Measurements from ENCODE around the gene ALAD.
"Not testable (repeated sequence)": the region's sequence is repeated elsewhere in the genome, so short reads cannot be mapped to it uniquely, and the experiment has no call there.

Gene ALAD

DNA sequence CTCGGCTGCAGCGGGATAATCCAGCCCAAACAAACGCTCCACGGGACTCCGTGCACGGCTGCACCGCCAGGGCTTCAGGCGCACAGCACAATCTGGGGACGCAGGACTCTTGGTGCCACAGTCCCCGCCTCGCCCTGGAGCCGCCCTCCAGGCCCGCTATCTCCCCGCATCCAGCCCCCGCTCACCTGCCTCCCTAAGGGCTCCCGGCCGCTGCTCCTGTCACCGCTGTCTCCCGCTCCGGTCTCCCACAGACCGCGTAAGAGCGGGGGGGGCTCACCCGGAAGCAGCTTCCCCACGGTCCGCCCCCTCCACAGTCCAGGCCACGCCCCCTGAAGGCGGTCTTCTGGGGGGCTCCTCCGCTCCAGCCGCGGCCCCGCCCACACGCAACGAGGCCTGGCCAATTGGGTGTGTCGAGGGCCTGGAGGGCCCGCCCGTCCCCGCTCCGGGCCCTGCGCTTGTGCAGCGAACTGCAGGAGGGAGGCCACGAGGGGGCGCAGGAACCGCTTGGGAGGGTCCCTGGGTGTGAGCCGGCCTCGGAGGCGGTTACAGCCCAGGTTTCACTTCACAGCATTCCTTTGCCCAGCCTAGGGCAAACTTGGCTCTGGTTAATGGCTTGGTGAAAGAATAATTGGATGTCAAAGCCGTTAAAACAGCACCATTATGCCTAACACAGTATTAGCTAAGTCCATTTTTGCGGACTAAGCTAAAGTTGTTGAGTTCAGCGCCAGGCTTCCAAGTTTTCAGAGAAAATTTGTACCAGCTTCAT lies at the start of gene ALAD:
TSS of gene ALAD (minus strand) at position 258 of the 766 bp plus-strand sequence. CDS start 7,725 bp downstream, outside the sequence.
- DNase-seq, result peak; percentile 96

GRCh38 chr9:113449376-113449775 lies 48.3 kb upstream of the ALAD start:
- no peak for DNase-seq

- peak; percentile 17 for DNase-seq
Observed at GRCh38 chr9:113446323-113446740, 45.2 kb upstream of the ALAD start.

GRCh38 chr9:113444736-113445135 lies 43.7 kb upstream of the ALAD start:
- no peak for DNase-seq

GRCh38 chr9:113437716-113438115 lies 36.6 kb upstream of the ALAD start:
- DNase-seq, result not testable (repeated sequence)

DNA sequence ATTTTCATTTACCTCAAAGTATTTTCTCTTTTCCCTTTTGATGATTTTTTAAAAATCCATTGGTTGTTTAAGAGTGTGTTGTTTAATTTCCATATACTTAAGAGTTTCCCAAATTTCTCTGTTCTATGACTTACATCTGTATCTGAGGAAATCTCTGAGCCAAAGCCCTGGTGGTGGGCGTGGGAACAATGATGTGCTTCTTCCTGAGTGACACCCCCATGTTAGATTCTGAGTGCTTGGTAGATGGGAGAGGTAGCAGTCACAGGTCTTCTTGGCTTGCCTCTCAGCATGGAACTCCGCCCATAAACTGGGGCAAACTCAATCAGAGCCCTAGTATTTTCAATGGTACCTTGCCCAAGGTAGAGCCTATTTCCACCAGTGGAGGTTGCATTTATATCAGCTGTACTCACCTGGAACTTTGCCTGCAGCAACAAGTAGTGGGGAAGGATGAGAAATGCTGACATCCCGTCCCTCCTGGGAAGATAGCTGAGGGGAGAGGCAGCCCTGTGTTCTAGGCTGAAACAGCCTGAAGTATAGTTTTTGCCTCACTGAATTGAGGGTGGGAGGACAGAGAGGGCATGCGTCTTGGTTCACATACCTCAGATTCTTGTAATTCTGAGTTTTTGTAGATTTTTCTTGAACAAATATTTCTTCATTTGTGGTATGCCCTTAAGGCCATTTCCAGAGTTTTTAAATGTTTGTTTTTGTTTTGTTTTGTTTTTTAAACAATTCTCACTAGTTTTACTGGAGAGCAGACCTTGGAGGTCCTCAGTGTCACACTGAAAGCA lies 35.8 kb upstream of the ALAD start:
- no peak for DNase-seq

DNA sequence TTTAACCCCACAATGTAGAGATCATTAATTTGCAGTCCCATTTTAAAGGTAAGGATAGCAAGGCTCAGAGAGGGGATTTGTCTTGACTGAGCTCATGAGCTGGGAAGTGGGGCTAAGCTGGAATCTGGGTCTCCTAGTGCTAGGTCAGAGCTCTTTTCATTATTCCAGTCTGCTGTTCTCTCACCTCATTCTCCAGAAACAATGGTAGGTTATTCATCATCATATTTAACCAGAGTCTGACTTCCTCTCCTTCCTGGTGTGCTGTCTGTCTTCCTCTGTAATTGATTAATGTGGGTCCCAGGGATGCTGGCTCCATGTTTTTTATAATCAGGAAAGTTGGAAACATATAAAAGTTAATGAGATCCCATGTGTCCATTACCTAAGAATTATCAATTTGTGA lies 30.1 kb upstream of the ALAD start:
- DNase-seq, result no peak

GRCh38 chr9:113428062-113428615 lies 27.1 kb upstream of the ALAD start:
- no peak for DNase-seq

- DNase-seq, result no peak
Observed at GRCh38 chr9:113427629-113428028, 26.5 kb upstream of the ALAD start.

DNA sequence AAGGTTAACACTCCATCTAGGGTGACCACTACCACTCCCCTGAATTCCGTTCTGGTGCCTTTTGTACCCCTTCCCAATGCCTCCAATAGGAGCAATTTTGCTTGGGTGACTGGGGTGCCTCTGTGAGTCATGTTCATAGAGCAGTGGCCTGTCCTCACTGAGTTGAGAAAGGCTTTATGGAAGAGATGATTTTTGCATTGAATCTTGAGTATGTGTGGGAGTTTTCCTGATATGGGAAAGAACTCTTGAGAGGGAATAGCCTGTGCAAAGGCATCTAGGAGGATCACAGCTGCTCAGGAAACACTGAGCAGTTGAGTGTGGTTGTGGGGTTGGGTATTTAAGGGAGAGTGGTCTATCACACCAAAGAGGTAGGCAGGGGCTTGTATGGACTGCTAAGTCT lies 25.6 kb upstream of the ALAD start:
- no peak for DNase-seq

- DNase-seq, result no peak
Observed at GRCh38 chr9:113425072-113425471, 24.0 kb upstream of the ALAD start.

DNA sequence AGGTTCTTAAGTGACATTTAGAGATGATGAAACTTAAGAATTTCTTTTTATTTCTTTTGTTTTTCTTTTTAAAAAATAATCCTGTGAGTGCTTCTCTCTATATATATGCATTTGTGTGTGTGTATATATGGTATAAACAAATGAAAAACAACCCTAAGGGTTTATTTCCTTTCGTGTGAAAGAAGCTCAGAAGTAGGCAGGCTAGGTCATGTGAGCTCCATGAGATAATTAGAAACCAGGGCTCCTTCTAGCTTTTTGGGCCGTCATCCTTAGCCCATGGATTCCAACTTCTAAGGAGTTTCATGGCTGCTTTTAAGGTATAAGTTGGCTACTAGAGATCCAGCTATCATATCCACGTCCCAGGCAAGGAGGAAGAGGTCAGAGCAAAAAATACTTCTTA lies 20.6 kb upstream of the ALAD start:
- DNase-seq, result no peak

DNA sequence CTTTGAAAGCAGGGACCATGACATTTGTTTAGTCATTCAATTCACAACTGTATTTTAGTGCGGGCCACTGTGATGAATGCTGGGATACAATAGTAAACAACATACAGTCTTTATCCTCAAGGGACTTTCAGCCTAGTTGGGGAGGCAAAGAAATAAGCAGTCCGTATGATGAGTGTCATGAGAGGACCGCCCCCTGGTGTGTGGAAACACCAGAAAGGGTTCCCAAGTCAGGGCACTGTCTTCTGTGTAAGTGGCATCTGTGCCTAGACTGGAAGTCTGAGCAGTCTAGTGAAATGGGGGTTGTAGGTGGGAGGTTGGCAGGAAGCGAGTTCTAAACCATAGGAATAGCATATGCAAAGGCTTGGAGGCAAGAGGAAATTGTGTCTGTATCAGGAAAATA lies 16.3 kb upstream of the ALAD start:
- no peak for DNase-seq

- DNase-seq, result no peak
Observed at GRCh38 chr9:113416149-113416721, 15.2 kb upstream of the ALAD start.

- peak; percentile 94 for DNase-seq
Observed at GRCh38 chr9:113410207-113410864, 9.3 kb upstream of the ALAD start, which contains the start of the genes C9orf43 and POLE3. C9orf43 (plus strand) TSS chr9:113410747; CDS start chr9:113413494, 2,747 bp downstream. POLE3 (minus strand) TSS chr9:113410675; CDS start chr9:113410293, 382 bp downstream.

GRCh38 chr9:113409883-113410206 lies 8.8 kb upstream of the ALAD start:
- DNase-seq, result no peak

DNA sequence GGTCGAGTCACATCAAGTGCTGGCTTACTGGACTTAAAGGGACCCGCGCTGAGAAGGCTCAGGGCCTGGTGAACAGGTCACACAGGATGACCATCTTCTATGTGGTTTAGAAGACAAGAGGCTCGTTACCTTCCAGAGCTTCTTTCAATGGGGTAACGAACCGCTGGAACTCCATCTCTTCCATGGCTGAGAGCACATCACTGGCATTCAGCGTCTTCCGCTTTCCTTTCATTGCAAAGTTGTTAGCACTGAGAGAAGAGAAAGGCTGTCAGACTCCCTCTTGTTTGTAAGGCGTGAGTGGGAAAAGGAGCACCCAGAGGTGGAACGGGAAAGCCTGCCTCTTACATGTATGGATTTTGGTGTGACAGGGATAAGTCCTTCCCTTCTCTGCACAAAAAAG lies 8.4 kb upstream of the ALAD start:
- no peak for DNase-seq

- DNase-seq, result peak; percentile 44
Observed at GRCh38 chr9:113406873-113407511, 5.9 kb upstream of the ALAD start.

- DNase-seq, result not testable (repeated sequence)
Observed at GRCh38 chr9:113406353-113406752, 5.3 kb upstream of the ALAD start.

DNA sequence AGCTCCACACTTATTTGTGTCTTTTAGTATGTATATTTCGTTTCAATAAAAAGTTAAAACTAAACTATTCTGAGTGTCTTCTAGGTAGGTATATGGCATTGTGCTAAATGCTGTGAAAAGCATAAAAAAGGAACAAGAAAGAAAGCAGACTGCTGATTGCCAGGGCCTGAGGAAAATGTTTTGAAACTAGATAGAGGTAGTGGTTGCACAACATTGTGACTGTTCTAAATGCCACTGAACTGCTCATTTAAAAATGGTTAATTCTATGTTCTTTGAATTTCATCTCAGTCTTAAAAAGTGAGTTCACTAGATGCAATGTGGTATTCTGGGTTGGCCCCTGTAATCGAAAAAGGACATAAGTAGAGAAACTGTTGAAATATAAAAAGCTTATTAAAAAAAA lies 2.6 kb upstream of the ALAD start:
- DNase-seq, result no peak

GRCh38 chr9:113399646-113400200 lies 1.4 kb downstream of the ALAD start:
- DNase-seq, result no peak

DNA sequence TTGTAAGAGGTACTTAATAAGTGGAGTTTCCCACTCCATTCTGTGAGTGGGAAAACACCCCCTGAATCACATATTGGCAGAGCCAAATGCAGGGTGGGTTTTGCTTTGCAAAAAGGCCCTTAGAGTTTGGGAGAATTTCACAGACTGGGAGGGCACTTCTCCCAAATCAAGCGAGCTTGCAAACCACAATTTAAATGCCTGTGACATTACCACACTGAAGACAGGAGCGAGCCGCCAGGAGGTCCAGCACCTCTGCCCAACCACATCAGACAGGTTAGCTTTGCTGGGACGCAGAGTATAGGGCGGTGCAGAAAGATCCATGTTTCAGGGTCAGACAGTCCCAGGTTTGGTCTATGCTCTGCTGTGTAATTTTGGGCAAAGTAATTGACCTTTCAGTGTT lies 2.3 kb downstream of the ALAD start:
- DNase-seq, result no peak
